NCI-H1092 treated with DMSO at 0.1 percent for 48 hours (cell line): ENCODE measurements around the gene CRABP2.

ENCODE experiments used
- DNase-seq: peaks from one replicate; lab custom pipeline; 2025; lab: John Stamatoyannopoulos, UW

CRABP2 gene

DNA sequence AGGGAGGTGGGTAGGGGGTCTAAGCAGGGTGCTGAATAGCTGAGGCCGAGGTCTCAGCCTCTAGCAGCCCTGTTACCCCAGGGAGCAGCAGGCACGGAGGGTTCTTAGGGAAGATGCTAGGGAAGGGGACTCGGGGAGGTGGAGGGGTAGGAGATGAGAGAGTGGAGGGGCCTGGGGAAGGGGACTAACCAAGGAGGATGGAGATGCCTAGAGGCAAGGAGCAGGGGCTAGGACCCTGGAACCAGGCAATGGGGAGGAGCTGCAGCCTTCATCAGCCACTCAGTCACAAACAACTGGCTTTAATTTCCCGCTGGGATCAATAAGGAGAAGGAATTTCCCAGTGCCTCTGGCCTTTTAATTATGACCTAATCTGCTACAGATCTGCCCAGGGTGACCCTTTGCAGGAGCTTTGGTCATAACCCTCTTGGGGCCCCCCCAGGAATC, 2.9 kb upstream of the CRABP2 start:
- DNase-seq: no peak

DNA sequence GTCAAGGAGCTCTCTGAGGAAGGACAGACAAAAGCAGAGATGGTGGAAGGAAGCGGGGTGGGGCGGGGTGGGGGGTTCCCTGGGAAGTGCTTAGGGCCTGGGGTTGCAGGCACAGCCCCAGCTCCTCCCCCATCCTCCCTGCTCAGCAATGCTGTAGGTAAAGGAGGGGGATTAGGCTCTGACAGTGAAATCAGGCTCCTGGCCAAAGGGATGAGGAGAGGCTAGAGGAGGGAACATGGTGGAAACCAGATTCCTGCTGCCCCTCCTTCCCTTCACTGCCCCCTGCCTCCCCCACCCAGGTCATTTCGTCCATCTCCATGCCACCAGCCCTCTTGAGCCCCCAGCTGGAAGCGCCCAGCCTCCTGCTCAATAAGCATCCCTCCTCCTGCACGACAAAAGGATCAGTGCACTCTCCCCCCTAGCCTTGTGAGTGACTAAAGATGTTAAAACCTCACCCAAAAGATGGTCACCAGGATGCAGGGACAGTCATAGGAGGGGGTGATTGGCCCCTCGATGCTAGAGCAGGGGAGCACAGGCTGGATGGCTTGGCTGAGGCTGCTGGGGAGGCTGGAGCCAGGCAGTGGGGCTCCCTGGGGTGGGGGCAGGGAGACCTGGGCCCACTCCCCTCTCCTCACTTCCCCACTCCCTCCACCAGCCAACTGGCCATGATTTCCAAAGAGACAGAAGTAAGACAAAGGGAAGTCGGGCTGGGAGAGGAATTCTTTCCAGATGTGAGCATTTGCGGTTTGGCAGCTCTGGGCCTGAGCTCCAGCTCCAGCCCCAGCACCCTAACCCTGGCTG, 2.2 kb upstream of the CRABP2 start:
- no peak for DNase-seq

DNA sequence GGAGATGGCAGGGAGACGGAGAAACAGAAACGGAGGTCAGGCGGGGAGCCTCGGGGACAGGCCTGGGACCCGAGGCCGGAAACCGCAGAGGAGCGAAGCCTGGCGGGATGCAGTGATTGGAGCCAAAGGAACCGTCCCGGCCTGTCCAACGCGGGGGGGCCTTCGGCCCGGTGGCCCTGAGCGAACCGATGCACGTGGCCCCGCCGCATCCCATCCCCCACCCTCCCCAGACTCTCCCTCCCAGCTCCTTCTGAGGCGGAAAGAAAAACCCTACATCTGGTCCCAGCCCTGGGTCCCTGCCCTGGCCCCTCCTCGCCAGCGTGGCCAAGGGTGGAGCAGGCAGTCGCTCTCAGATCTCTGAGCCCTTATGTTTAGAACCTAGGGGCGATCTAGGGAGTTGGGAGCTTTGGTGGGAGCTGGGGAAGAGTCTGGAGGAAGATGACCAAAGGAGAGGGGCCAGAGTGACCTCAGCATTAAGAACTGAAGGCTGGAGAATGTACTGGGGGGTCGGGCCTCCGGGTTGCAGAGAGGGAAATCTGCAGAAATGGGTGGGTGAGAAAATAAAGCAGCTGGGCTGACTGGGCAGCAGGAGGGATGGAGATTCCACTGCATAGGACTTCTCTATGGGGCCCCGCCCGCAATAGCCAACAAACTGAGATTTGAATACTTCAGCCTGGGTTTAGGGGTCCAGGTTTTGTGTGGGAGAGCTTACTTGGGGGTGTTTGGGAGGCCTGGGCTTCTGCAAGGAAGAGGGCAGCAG, 1.5 kb upstream of the CRABP2 start:
- no peak for DNase-seq

DNA sequence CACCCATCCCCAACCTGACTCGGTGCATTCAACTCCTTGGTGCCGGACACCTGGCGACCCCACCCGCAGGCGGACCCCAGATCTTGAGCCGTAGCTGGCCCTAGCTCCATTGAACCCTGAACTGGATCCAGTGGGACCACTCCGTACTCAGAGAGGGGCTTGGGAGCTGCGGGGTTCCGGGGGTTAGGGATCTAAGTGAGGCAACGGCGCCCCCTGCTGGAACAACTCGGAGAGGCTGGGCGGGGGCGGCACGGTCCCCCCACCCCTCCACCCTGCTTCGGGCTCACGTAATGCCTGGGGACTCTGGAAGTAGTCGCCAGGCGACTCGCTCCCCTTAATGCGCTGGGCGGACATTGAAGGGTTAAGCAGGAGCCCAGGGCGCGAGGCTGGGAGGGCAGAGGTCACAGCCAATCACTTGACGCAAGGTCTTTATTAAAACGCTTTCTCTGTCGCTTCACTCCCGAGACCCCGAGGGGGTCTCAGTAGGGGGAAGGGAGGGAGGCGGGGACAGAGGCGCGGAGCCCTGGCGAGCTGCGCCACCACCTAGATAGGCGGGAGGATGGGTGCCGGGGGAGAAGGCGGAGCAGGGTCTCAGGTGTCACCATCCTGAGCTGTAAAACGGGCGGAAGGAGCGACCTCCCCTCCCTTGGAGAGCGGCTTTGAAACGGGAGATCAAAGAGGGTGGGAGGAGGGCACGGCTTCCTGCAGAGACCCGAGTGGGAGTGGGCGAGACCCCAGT, 704 bp upstream of the CRABP2 start:
- peak; percentile 50 for DNase-seq

DNA sequence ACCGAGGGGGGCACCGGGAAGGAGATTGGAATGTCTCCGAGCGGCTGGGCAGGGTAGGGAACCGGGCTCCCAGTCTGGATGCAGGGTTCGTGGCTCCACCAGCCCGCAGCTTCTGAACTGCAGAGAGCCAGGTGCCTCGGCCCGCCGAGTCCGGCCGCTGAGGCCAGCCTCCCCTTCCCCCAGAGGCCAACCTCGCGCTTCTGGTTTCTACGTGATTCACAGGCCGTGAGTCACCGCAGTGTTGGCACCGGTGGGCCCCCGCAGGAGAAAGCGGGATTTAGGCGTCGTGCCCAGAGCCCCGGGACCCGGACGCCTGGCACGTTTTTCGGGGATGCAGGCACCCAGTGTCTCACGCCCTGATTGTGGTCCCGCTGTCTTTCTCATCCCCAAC, 458 bp downstream of the CRABP2 start:
- DNase-seq: no peak

DNA sequence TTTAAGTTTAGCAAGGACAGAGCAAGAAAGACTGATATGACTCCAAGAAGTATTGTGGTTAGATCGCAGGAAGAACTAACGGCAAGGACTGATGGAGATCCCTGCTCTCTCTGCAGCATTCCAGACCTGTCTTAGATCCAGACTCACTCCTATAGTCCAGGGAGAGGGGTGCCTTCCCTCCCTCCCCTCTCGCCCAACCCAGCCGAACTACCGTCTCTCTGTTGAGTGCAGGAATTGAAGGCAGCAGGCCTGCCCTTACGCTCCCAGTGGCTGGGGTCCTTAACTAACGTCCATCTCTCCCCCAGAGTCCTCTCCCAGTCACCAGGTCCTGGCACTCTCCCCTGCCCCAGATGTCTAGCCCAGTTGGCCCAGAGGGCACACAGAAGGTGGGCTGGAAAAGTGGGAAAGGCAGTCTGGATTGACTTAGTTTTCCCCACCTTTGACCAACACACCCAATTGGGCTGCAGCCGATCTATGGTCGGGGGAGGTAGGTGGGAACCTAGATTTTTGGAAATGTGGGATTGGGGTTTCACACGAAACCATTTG, 1.1 kb downstream of the CRABP2 start:
- no peak for DNase-seq

DNA sequence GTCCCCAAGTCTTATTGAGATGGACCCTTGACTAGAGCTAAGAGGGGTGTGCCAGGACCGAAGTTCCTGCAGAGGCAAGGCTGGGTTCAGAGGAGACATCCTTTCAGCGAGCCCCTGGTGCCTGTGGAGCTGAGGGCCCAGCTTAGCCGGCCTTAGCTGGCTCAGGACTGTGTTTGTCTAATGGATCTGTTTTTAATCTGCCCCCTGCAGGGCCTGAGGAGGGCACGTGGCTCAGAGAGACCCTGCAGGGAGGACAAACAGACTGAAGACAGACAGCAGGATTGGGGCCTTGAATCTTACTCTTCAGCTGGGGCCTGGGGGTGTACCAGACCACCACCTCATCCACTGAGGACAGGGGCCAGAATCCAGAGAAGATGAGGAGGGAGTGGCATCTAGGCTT, 1.6 kb downstream of the CRABP2 start:
- peak; percentile 19 for DNase-seq

DNA sequence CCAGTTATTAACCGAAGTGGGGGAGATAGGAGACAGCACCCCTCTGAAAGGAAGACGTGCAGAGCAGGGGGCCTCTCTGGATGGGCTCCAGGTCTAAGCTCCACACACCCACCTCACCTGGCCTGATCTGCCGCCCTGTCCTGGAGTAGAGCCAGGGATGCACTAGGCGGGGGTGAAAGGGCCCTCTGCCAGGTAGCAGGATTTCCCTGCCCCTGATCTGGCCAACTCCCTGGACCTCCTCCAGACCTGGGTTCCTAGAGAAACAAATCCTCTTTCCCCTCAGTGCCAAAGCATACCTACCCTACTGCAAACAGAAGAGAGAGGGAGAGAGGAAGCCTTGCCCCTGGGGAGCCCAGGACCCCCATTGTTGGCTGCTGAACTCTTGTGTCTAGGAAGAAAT, 2.0 kb downstream of the CRABP2 start:
- no peak for DNase-seq

DNA sequence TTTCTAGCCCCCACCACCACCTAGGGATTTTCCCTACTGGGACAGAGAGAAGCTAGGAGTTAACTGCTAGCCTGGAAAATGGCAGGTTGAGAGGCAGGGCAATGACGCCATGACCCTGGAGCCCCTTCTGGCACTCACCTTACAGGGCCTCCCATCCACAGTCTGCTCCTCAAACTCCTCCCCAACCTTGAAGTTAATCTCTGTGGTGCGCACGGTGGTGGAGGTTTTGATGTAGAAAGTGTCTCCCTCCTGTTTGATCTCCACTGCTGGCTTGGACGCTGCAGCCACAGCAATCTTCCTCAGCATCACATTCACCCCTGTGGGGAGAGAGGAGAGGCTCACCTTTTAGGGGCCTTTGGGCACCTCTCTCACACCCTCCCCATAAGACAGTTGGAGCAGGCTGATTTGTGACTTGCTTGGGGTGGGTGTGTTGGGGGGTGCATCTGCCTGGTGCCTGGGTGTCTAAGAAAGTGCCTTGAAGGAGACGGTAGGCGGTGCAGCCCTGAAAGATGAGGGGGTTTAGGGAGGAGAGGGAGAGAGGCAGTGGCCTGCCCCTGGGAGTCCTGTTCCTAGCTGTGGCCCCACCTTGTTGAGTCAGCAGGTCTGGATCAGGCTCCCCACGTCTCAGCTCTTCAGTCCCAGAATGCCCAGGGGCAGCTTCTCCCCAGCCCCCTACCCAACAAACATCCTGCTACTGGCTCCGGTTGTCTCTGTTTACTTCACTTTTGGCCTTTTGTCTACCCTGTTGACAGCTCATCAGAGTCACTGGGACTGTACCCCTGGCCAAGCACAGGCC, 4.4 kb downstream of the CRABP2 start:
- DNase-seq: no peak

DNA sequence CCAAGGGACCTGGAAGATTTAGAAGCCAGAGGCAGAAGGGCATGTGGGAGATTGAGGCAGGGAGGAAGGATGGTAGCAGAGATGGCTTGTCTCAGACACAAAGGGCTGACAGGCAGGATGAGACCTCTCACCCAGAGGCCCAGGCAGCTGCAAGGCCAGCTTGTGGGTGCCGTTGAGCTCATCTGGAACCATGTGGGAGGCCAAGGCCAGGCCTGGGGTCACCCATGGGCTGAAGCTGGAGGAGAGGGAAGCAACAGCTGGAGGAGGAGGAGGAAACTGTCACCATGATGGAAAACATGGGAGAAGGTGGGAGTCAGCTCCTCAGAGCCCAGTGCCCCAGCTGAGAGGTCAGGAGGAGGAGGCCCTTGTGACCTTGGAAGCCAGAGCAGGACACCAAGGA, 6.4 kb downstream of the CRABP2 start:
- DNase-seq: no peak

DNA sequence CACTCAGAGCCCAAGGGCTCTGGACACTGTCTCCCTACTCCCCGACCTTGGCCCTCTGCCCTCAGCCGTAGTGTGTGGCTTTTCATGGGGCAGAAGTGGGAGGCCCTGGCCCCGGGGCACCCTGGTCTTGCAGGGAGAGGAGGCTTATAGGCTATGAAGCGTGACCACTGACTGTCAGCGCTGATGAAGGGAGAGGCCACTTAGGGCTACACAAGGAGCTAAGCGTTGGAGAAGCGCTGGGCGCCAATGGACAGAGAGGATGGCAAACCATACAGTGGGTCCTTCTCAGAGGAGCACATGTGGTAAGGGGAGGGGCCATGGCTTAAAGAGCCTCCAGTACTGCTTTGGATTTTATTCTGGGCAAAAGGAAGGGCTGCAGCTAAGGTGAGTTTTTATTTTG, 7.9 kb downstream of the CRABP2 start:
- no peak for DNase-seq

DNA sequence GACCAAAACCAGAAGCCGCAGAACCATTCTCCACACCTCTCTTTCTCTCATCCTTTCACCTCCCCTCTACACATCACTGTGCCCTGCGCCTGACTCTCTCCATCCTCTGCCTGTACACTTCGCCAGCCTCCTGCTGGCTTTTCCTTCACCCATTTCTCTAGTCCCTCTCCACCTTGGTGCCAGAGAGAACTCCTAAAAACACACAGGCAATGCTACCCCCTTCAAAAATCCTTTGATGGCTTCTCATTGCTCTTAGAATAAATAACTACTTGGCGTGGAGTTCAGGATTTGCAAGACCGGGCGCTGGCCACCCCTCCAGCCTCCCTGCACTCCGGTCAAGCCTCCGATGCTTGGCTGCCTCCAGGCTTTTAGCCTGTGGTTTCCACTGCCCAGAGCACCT, 8.6 kb downstream of the CRABP2 start:
- no peak for DNase-seq

DNA sequence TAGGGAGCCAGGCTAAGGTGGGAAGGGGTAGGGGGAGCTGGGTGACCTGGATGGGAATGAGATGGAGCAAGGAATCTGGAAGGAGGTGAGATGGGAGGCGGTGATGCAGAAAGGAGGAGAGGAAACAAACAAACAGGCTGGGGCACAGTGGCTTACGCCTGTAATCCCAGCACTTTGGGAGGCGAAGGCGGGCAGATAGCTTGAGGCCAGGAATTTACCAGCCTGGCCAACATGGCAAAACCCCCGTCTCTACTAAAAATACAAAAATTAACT, 10.8 kb downstream of the CRABP2 start:
- DNase-seq: no peak

DNA sequence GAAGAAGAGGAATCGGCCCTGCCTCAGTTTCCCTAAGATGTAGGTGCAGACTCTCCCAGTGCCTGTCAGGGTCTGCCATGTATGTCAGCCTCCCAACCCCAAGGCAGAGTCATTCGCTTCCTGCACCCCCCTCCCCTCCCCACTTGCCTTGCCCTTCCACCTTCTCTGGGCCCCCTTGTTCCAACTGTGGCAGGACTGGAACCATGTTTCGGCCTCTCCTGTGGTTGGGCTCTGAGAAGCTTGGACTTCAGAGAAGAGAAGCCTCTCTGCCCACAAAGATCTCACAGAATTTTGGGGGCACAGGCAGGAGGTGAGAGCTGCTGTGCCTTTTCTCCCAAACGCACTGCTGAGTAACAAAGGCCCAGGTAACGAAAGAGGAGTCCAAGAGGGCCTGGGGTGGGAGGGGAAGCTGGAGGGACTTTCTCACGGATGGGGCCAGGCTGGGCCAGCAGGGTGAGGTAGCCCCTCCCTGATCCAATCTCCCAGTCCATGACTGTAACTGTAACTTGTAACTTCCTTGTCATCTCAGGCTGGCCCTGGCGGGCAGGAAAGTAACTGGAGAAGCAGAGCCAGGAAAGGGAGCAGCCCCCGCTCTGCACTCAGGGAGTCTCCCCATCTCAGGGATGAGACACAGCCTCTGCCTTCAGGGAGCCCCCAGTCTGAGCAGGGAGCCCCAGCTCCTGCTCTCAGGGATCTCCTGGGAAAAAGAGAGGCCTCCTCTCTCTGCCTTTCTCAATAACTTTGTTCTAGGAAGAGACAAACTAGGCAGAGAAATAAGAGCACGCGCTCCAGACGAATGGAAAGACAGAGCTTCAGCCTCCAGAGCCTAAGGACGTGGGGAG, 11.3 kb downstream of the CRABP2 start:
- no peak for DNase-seq

DNA sequence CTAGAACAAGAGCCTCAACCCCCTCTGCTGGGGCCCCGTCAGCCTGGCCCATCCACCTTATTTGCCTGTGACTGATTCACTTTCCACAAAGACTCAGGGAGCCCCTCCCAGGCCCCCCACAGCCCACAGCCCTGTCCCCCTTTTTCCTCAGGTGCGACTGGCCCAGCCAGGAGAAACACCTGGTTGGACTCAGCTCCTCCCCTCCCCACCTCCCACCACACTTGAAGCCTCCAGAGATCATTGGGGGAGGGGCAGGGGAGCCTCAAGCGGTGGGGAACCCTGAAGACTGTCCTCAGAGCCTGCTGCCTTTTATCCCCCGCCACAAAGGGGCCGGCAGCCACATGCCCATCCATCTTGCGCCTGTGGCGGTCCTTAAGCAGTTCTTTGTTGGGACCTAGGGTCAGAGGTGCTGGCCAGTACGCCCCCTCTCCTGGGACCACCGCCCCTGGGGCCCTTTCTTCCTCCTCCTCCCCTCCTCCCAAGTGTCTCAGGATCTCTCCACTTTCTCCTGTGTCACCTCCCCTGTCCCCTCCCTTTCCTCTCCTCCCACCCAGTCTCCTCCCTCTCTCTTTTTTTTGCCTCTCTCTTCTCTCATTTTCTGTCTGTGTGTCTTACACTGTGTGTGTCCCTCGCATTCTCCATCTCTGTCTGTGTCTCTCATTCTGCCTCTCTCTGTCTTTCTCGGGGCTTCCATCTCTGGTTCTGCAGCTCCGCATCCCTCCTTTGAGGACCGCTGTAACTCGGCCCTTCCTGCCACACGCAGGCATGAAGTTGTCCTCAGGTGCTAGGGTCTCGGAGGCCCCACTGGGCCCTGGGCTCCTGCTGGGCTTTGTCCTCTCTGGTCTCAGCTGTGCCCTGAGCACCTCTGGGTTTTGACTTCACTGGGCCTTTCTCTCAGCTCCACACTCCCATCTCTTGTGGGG, 12.2 kb downstream of the CRABP2 start:
- DNase-seq: peak; percentile 18

DNA sequence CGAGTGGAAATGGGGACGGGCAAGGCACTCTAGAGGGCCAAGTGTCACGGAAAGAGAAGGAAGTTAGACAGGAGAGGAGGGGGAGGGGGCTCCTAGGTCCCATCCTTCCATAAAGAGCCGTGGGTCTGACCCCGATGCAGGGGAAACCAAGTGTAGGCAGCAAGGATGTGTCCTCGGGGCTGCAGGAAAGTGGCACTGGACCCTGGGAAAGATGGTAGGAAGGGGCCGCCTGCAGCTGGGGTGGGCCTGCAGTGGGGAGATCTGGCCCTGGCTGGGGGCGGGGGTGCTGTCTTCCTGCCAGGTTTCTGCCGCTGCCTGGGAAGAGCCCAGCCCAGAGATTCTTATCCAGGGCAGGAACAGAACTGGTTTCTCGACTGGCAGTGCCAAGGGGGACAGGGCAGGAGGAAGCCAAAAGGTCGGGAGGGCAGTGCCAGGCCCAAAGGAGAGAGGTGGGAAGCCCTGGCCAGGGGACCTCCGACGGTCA, 12.9 kb downstream of the CRABP2 start:
- DNase-seq: no peak

DNA sequence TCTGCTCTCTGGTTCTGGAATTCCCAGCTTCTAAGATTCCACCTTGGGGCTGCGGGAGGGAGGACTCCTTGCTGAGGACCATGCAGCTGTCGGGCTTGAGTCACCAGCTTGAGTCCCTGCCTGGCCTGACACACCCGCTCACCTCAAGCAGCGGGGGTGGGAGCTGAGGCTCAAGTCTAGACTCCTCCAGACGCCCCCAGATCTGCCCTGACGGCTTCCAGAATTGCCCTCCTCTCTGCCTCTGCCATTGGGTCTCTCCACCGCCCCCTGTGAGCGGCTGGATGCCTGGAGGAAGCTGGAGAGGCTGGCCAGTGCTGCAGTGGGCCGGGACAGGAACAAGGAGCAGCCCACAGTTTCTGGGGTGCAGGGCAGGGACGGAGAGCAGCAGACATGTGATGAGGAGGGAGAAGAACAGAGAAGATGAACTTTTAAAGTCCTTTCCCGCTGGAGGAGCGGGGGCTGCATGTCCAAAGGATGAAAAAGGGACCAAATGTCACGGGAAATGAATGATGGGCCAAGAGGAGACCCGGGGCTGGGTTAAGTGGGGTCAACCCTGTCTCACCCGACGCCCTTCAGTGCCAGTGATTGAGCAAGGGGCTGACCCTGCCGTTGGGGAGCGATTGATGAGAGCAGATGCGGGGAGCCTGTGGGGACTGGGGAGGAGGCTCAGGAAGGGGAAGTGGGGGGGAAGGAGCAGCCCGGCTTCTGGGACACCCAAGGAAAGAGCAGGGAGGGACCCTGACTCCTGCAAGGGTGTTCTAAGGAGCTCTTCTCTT, 13.5 kb downstream of the CRABP2 start:
- no peak for DNase-seq

DNA sequence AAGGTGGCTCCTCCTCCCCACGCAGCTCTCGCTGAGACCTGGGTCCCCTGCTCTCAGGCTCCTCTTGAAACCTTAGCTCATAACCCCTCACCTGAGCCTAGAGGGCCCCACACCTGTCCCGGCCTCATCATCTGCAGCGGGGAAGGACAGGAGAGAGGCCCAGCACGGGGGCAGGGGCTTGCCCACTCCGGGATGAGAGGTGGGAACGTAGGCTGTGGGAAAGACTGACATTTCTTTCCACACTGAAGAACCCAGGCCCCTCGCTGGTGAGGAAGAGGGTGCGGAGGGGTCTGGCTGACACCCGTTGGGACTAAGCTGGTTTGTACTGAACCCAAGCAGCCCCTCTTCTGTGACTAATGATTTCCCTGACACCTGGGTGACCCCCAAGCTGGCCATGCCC, 14.2 kb downstream of the CRABP2 start:
- no peak for DNase-seq

DNA sequence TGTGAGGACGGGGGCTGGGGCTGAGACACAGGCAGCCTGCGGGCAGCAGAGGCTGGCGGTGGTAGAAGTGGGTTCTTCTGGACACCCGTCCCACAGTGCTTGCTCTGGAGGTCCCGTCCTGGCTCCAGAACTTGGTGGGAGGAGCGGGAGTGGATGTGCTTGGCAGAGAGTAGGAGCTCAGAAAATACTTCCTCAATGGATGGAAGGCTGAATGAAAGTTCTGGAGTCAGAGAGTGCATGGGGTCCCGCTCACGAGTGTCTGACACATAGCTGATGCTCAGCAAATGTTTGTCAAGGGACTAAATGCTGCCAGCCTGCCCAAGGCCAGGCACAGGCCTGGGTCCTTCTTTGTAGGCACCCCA, 14.7 kb downstream of the CRABP2 start:
- DNase-seq: no peak
